Hepatocyte (in vitro differentiated cells): ENCODE results near the gene MAPK8IP3. TPM values are rescaled to one million over a fixed set of nuclear protein-coding genes. Genes with fewer than 3 reads are reported as not detected.

ENCODE experiments used
- DNase-seq: peaks from one replicate; pipeline ENCODE4 v3.0.0-alpha.2; 2016; ENCODE audit warnings: low spot score
- H2AFZ ChIP-seq: fragments of 200-600 bp; sonication (generic); 2 replicates; pipeline ENCODE4 v1.6.0; 2016; ENCODE audit warnings: antibody characterized with exemption, mild to moderate bottlenecking
- H3K27ac ChIP-seq: fragments of 200-600 bp; sonication (generic); 2 replicates; pipeline ENCODE4 v1.5.1; 2016; ENCODE audit warnings: mild to moderate bottlenecking
- H3K27me3 ChIP-seq: fragments of 200-600 bp; sonication (generic); 2 replicates; pipeline ENCODE4 v1.6.1; 2016
- H3K36me3 ChIP-seq: fragments of 200-600 bp; sonication (generic); replicated peaks from 2 replicates; pipeline ENCODE4 v1.5.1; 2016; ENCODE audit warnings: low read depth; ENCODE audit not compliant: insufficient read depth
- H3K4me1 ChIP-seq: fragments of 200-600 bp; sonication (generic); 2 replicates; pipeline ENCODE4 v1.5.1; 2016; ENCODE audit warnings: mild to moderate bottlenecking, moderate library complexity; ENCODE audit not compliant: insufficient read depth
- H3K4me2 ChIP-seq: fragments of 200-600 bp; sonication (generic); 2 replicates; pipeline ENCODE4 v1.6.0; 2016
- H3K4me3 ChIP-seq: fragments of 200-600 bp; sonication (generic); 2 replicates; pipeline ENCODE4 v1.5.1; 2016; ENCODE audit warnings: mild to moderate bottlenecking
- H3K79me2 ChIP-seq: fragments of 200-600 bp; sonication (generic); 2 replicates; pipeline ENCODE4 v1.6.0; 2017; ENCODE audit warnings: mild to moderate bottlenecking
- H3K9me2 ChIP-seq: fragments of 200-600 bp; sonication (generic); replicated peaks from 2 replicates; pipeline ENCODE4 v1.6.0; 2017; ENCODE audit warnings: mild to moderate bottlenecking; ENCODE audit not compliant: insufficient read depth
- H3K9me3 ChIP-seq: fragments of 200-600 bp; sonication (generic); 2 replicates; pipeline ENCODE4 v1.5.1; 2016; ENCODE audit warnings: low read depth, mild to moderate bottlenecking
- H4K20me1 ChIP-seq: fragments of 200-600 bp; sonication (generic); 2 replicates; pipeline ENCODE4 v1.6.0; 2016; ENCODE audit warnings: mild to moderate bottlenecking; ENCODE audit not compliant: insufficient read depth, poor library complexity, severe bottlenecking
- EZH2 ChIP-seq: fragments of 200-600 bp; sonication (generic); IDR thresholded peaks from 2 replicates; pipeline ENCODE4 v1.6.1; 2016; ENCODE audit warnings: antibody characterized with exemption, mild to moderate bottlenecking, borderline replicate concordance
- EZH2phosphoT487 ChIP-seq: fragments of 200-600 bp; sonication (generic); IDR thresholded peaks from one replicate; pipeline ENCODE4 v1.6.1; 2018; ENCODE audit warnings: antibody characterized with exemption, mild to moderate bottlenecking, low read depth, moderate library complexity; ENCODE audit not compliant: unreplicated experiment, severe bottlenecking
- WGBS: methylation state at CpG from one replicate; pipeline ENCODE4 v1.1.6; 2016; ENCODE audit warnings: low lambda C conversion rate; ENCODE audit errors: missing lambda C conversion rate; 5-methylcytosine and 5-hydroxymethylcytosine counted together
- polyA plus RNA-seq: library from polyadenylated mRNA; unstranded; fragments of >200 nt; fragmentation: Nextera tagmentation; extraction: Ambion mirVana; gene quantifications from 2 replicates; pipeline ENCODE4 v1.2.1, GENCODE V29; 2016
- total RNA-seq: library from RNA; depleted of rRNA; stranded (reverse); fragments of >200 nt; gene quantifications from 2 replicates; pipeline ENCODE4 v1.2.3, GENCODE V29; 2014
- TF ChIP-seq, protein P1 (sequence below): fragments of 200-600 bp; sonication (generic); IDR thresholded peaks from 2 replicates; pipeline ENCODE4 v1.5.1; 2016; ENCODE audit warnings: antibody characterized with exemption, mild to moderate bottlenecking; ENCODE audit not compliant: poor library complexity

Gene MAPK8IP3
- total and polyA plus RNA-seq, 2 experiments from 2014 or later: 42.3 to 44.9 TPM

DNA sequence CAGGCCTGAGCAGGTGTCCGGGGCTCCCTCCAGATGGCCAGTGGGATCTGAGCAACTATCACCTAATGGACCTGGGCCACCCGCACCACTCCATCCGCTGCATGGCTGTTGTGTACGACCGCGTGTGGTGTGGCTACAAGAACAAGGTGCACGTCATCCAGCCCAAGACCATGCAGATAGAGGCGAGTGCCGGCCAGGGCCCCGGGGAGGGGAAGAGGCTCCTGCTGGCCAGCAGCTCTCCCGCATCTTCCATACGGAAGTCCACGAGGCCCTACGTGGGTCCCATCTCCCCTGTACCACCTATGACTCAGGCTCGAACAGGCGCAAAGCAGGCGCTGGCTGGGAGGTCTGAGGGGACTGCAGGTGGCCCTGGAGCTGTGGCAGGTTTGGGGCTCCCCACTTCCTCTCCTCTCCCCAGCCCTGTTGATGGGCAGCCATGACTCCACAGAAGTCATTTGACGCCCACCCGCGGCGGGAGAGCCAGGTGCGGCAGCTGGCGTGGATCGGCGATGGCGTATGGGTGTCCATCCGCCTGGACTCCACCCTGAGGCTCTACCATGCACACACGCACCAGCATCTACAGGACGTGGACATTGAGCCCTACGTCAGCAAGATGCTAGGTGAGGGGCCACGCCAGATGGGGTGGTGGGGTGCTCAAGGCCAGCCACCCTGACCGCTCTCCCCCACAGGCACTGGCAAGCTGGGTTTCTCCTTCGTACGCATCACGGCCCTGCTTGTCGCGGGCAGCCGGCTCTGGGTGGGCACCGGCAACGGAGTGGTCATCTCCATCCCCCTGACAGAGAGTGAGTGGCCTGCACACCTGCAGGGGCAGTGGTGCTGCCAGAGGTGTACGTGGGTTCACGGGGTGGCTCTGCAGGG is 61.4 kb downstream of the MAPK8IP3 start:
- Histone ChIP-seq H3K79me2 (peaks cover 9% of the 10 kb centered on the region), H4K20me1 (peaks cover 7% of the 10 kb centered on the region), H3K36me3 (no peaks in the 10 kb centered on the region), H3K9me3 (no peaks in the 10 kb centered on the region), H3K27me3 (no peaks in the 10 kb centered on the region), H3K9me2 (no peaks in the 10 kb centered on the region), H3K4me2 (no peak overlapping the region), H2AFZ (no peak overlapping the region), H3K27ac (no peak overlapping the region), H3K4me3 (no peak overlapping the region), H3K4me1 (peaks cover 17% of the 10 kb centered on the region)
- DNase-seq: no peak
- WGBS: 95% methylated on average over 37 of the region's 42 CpGs
- TF ChIP-seq EZH2: no peak

DNA sequence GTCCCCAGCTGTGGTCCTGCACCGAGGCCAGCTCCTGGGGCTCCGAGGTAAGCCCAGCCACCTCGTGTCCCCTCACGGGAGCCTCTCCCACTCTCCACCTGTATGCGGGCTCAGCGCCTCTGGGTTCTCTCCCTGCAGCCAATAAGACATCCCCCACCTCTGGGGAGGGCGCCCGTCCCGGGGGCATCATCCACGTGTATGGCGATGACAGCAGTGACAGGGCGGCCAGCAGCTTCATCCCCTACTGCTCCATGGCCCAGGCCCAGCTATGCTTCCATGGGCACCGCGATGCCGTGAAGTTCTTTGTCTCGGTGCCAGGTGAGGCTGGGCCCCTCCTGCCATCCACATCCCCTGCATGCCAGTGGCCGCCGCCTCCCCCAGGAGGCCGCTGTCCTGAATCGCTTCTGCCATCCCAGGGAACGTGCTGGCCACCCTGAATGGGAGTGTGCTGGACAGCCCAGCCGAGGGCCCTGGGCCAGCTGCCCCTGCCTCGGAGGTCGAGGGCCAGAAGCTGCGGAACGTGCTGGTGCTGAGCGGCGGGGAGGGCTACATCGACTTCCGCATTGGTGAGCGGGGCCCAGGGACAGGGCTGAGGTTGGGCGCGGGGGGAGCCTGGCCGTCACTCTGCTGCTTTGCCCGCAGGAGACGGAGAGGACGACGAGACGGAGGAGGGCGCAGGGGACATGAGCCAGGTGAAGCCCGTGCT is 62.2 kb downstream of the MAPK8IP3 start:
- H4K20me1 ChIP-seq: peaks cover 7% of the 10 kb centered on the region
- H2AFZ ChIP-seq: no peak overlapping the region
- H3K27ac ChIP-seq: no peak overlapping the region
- no peak overlapping the region for H3K4me2 ChIP-seq
- no peaks in the 10 kb centered on the region for H3K9me3 ChIP-seq
- DNase-seq: no peak
- no peaks in the 10 kb centered on the region for H3K27me3 ChIP-seq
- no peak overlapping the region for H3K4me3 ChIP-seq
- peaks cover 17% of the 10 kb centered on the region for H3K4me1 ChIP-seq
- H3K79me2 ChIP-seq: peaks cover 13% of the 10 kb centered on the region
- TF ChIP-seq EZH2 (no peak), EZH2phosphoT487 (no peak)
- TF ChIP-seq, protein P1, sequence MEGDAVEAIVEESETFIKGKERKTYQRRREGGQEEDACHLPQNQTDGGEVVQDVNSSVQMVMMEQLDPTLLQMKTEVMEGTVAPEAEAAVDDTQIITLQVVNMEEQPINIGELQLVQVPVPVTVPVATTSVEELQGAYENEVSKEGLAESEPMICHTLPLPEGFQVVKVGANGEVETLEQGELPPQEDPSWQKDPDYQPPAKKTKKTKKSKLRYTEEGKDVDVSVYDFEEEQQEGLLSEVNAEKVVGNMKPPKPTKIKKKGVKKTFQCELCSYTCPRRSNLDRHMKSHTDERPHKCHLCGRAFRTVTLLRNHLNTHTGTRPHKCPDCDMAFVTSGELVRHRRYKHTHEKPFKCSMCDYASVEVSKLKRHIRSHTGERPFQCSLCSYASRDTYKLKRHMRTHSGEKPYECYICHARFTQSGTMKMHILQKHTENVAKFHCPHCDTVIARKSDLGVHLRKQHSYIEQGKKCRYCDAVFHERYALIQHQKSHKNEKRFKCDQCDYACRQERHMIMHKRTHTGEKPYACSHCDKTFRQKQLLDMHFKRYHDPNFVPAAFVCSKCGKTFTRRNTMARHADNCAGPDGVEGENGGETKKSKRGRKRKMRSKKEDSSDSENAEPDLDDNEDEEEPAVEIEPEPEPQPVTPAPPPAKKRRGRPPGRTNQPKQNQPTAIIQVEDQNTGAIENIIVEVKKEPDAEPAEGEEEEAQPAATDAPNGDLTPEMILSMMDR: no peak
- H3K36me3 ChIP-seq: no peaks in the 10 kb centered on the region
- no peaks in the 10 kb centered on the region for H3K9me2 ChIP-seq
- WGBS: 92% methylated on average over 31 of the region's 41 CpGs

DNA sequence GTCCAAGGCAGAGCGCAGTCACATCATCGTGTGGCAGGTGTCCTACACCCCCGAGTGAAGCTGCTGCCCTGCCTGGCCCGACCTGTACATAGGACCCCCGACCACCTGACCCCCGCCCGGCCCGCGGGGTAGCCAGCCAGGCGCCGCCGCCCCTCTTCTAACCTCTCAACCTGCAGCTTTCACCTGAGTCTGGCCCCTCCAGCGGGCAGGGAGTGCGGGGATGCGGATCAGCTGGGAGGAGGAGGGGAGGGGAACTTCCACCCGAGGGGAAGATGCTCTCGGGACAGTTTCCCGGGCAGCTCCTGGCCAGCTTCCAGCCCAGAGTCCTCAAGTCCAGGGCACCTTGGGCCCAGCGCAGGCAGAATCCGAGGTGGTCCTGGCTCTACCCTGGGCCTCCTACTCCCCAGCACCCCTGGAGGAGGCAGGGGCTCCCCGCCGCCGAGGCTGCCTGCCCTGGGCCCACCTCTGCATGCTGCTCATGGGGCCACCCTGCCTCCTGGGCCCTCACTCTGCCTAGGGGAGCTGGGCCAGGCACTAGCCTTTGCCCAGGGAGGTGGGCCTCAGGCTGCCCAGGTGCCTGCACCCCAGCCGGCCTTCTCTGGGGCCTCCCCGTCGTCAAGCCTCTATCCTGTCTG is 62.9 kb downstream of the MAPK8IP3 start:
- H3K36me3 ChIP-seq: no peaks in the 10 kb centered on the region
- H4K20me1 ChIP-seq: peaks cover 12% of the 10 kb centered on the region
- H3K9me3 ChIP-seq: no peaks in the 10 kb centered on the region
- peaks cover 17% of the 10 kb centered on the region for H3K79me2 ChIP-seq
- peaks cover 18% of the 10 kb centered on the region for H3K4me1 ChIP-seq
- H2AFZ ChIP-seq: no peak overlapping the region
- H3K27ac ChIP-seq: no peak overlapping the region
- WGBS: 90% methylated on average over 9 of the region's 26 CpGs
- H3K4me3 ChIP-seq: no peak overlapping the region
- no peak overlapping the region for H3K4me2 ChIP-seq
- no peaks in the 10 kb centered on the region for H3K9me2 ChIP-seq
- no peaks in the 10 kb centered on the region for H3K27me3 ChIP-seq
- TF ChIP-seq EZH2phosphoT487 (no peak), EZH2 (no peak)
- no peak for DNase-seq

DNA sequence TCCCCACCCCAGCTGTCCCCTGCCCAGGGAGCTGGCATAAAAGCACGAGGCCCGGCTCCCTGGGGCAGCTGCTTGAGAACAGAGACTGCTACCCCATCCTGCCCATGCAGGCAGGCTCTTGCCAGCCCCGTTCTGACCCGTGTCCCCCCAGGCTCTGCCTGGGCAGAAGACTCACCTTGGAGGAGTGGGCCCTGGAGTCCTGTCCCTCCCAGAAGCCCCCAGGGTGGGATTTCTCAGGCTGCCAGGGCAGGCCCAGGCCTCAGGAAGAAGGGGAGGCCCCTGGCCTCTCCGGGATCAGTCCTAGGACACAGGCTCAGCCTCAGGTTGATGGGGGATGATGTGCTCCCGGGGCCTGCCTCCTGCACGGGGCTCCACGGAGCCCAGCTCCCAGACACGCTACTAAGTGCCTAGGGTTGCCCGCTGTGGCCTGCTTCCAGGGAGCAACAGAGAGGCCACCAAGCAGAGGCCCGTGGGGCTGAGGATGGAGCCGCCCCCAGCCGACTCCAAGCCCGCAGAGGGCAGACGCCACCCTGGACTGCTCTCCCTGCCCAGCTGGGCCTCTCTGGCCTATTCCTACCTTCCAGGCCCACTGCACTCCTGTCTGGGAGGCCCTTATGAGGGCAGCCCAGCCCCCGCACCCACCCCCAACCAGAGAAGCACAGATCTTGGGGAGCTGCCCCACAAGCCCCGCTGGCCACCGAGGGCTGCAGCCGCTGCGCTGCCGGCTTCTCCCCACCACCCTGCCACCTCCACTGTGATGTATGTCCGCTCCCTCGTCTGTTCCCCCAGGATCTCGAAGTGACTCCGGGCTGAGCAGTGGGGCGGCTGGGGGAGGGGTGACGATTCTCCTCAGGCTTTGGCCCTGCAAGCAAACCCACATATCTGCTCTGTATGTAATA is 63.7 kb downstream of the MAPK8IP3 start:
- Histone ChIP-seq H4K20me1 (peaks cover 20% of the 10 kb centered on the region), H3K4me3 (no peak overlapping the region), H3K4me1 (peaks cover 25% of the 10 kb centered on the region), H3K9me2 (no peaks in the 10 kb centered on the region), H3K36me3 (no peaks in the 10 kb centered on the region), H3K79me2 (peaks cover 25% of the 10 kb centered on the region), H3K9me3 (no peaks in the 10 kb centered on the region), H2AFZ (no peak overlapping the region), H3K4me2 (peak overlapping the region; percentile 100), H3K27me3 (no peaks in the 10 kb centered on the region), H3K27ac (no peak overlapping the region)
- 90% methylated on average over 27 of the region's 27 CpGs for WGBS
- TF ChIP-seq EZH2 (no peak), EZH2phosphoT487 (no peak)
- TF ChIP-seq, protein P1: no peak
- DNase-seq: no peak
